GM12878 (cell line): Measurements from ENCODE around the gene FDPS. TPM values are rescaled to one million over a fixed set of nuclear protein-coding genes. Genes with fewer than 3 reads are reported as not detected.
A peak's percentile ranks its signal among the peaks of the same experiment; 100 is the strongest.

ENCODE experiments used
- ATAC-seq: fragments of 200-7000 bp; cut with Tn5 transposase; 3 replicates; pipeline ENCODE4 v1.9.1; 2020; ENCODE audit warnings: mild to moderate bottlenecking, moderate library complexity
- BruUV-seq: library from RNA; stranded (reverse); fragments of 400-500 nt; replicated peaks from 2 replicates; lab custom pipeline; 2021; lab: Mats Ljungman, UMichigan
- CTCF ChIA-PET: fragments of 300-600 bp; sonication (Branson Sonifier 250); formaldehyde crosslinking; extraction: SDS; loops from one replicate; lab custom pipeline; 2021; ENCODE audit warnings: inconsistent platforms; lab: Yijun Ruan, JAX
- POLR2A ChIA-PET: fragments of 350-600 bp; formaldehyde crosslinking; extraction: SDS; loops from one replicate; lab custom pipeline; 2021; ENCODE audit warnings: inconsistent platforms; lab: Charles Lee
- RAD21 ChIA-PET: fragments of 300-600 bp; sonication (Branson Sonifier 250); formaldehyde crosslinking; loops from one replicate; lab custom pipeline; 2023; ENCODE audit warnings: antibody characterized with exemption; ENCODE audit not compliant: unreplicated experiment; lab: Charles Lee
- SMC1A ChIA-PET: fragments of 300-600 bp; sonication (Branson Sonifier 250); formaldehyde crosslinking; loops from one replicate; lab custom pipeline; 2023; ENCODE audit not compliant: unreplicated experiment, uncharacterized antibody; lab: Charles Lee
- DNase-seq: peaks from one replicate; pipeline ENCODE4 v3.0.0-alpha.2; 2011; ENCODE audit warnings: low read depth, low spot score
- FAIRE-seq: peaks from 3 replicates; lab custom pipeline; 2011; peaks lifted over from hg19 to GRCh38; lab: Jason Lieb, UNC
- H2AFZ ChIP-seq: 2 replicates; pipeline ENCODE4 v1.6.0; 2011; ENCODE audit warnings: low read depth, low read length, control low read depth; ENCODE audit not compliant: control insufficient read depth
- H3K27ac ChIP-seq: 2 replicates; pipeline ENCODE4 v1.5.1; 2011; ENCODE audit warnings: control low read depth; ENCODE audit not compliant: control insufficient read depth, insufficient read depth
- H3K27me3 ChIP-seq, 2 experiments: replicated peaks in 1 of 2; 2 replicates each; pipeline versions ENCODE4 v1.6.0 to v1.6.1; 2011; ENCODE audit warnings: low read length in 1 of 2; ENCODE audit not compliant: control insufficient read depth in 2 of 2, insufficient read depth in 2 of 2
- H3K36me3 ChIP-seq, 2 experiments: 2 replicates each; pipeline ENCODE4 v1.5.1; 2011; ENCODE audit warnings: low read length in 1 of 2; ENCODE audit not compliant: control insufficient read depth in 2 of 2, insufficient read depth in 2 of 2
- H3K4me1 ChIP-seq: 2 replicates; pipeline ENCODE4 v1.6.1; 2011; ENCODE audit warnings: mild to moderate bottlenecking, low read length, moderate library complexity, mixed read lengths; ENCODE audit not compliant: control insufficient read depth, insufficient read depth
- H3K4me2 ChIP-seq: 2 replicates; pipeline ENCODE4 v1.6.0; 2011; ENCODE audit warnings: control low read depth; ENCODE audit not compliant: control insufficient read depth, insufficient read depth
- H3K4me3 ChIP-seq: fragments of 200-600 bp; sonication (generic); 2 replicates; pipeline ENCODE4 v1.5.1; 2016
- H3K79me2 ChIP-seq: 2 replicates; pipeline ENCODE4 v1.6.0; 2011; ENCODE audit warnings: low read length; ENCODE audit not compliant: control insufficient read depth, insufficient read depth
- H3K9ac ChIP-seq: 2 replicates; pipeline ENCODE4 v1.8.0; 2011; ENCODE audit warnings: low read length, control low read depth, mixed read lengths; ENCODE audit not compliant: control insufficient read depth, insufficient read depth
- H3K9me3 ChIP-seq: replicated peaks from 3 replicates; pipeline ENCODE4 v1.5.1; 2011; ENCODE audit warnings: mild to moderate bottlenecking, low read length; ENCODE audit not compliant: control insufficient read depth, insufficient read depth
- H4K20me1 ChIP-seq: 2 replicates; pipeline ENCODE4 v1.6.0; 2011; ENCODE audit not compliant: control insufficient read depth, insufficient read depth
- BHLHE40 ChIP-seq, 2 experiments: fragments of 450-650 bp in 1 of 2; IDR thresholded peaks; 2 replicates each; pipeline ENCODE4 v1.6.1; 2011 to 2017; ENCODE audit warnings: low read depth in 2 of 2, borderline replicate concordance in 1 of 2, improper control_type of control experiment in 1 of 2, low read length in 1 of 2, mild to moderate bottlenecking in 1 of 2
- HCFC1 ChIP-seq: fragments of 150-350 bp; IDR thresholded peaks from 2 replicates; pipeline ENCODE4 v1.6.1; 2014; ENCODE audit warnings: low read length
- NRF1 ChIP-seq: conservative IDR thresholded peaks from 2 replicates; pipeline ENCODE4 v1.6.1; 2011; ENCODE audit warnings: mild to moderate bottlenecking, low read depth, low read length, improper control_type of control experiment
- RAD21 ChIP-seq: IDR thresholded peaks from 2 replicates; pipeline ENCODE4 v1.6.1; 2011; ENCODE audit warnings: mild to moderate bottlenecking, low read depth, low read length, moderate library complexity; ENCODE audit not compliant: insufficient read depth
- RCOR1 ChIP-seq: conservative IDR thresholded peaks from 2 replicates; pipeline ENCODE4 v1.6.1; 2012; ENCODE audit warnings: low read depth, low read length, improper control_type of control experiment
- WGBS: methylation state at CpG from one replicate; pipeline ENCODE4 v1.1.6; 2016; ENCODE audit warnings: low lambda C conversion rate; ENCODE audit not compliant: insufficient replicate concordance, insufficient coverage; ENCODE audit errors: missing lambda C conversion rate; 5-methylcytosine and 5-hydroxymethylcytosine counted together
- in situ Hi-C: fragments of 300-500 bp; cut with MboI; formaldehyde crosslinking; loops from 9 replicates; pipeline ENCODE4 v1.14.3; 2018; ENCODE audit warnings: mixed read lengths
- intact Hi-C: fragments of 100-400 bp; cut with micrococcal nuclease; formaldehyde crosslinking; loops from one replicate; pipeline ENCODE4 v1.14.2; 2022; ENCODE audit not compliant: unreplicated experiment
- polyA plus RNA-seq, 11 experiments: library from polyadenylated mRNA; depleted of rRNA in 4 of 11; unstranded in 6 of 11; stranded (reverse) in 5 of 11; fragments of >200 nt; fragmentation: Nextera tagmentation in 4 of 11; fragmentation: Illumina TruSeq in 1 of 11; extraction: Ambion mirVana in 4 of 11; extraction: Trizol in 1 of 11; gene quantifications; 1 replicate in 1 of 11; 2 replicates in 10 of 11; pipeline versions ENCODE4 v1.2.1 to v1.2.3, GENCODE V29; 2011 to 2016; ENCODE audit warnings: inconsistent platforms in 2 of 11, missing spikeins in 2 of 11, low read depth in 1 of 11
- total RNA-seq, 4 experiments: library from RNA; depleted of rRNA in 3 of 4; stranded (reverse); fragments of >200 nt in 3 of 4; fragmentation: Illumina TruSeq in 1 of 4; extraction: Trizol in 1 of 4; gene quantifications; 2 replicates each; pipeline versions ENCODE4 v1.2.1 to v1.2.3, GENCODE V29; 2013 to 2021
- TF ChIP-seq, protein P1 (sequence below): fragments of 450-650 bp; formaldehyde crosslinking; IDR thresholded peaks from 2 replicates; pipeline ENCODE4 v1.4.0; 2020; ENCODE audit warnings: mild to moderate bottlenecking, moderate library complexity
- TF ChIP-seq, protein P2 (sequence below): fragments of 450-650 bp; IDR thresholded peaks from 2 replicates; pipeline ENCODE4 v1.6.1; 2014; ENCODE audit warnings: mild to moderate bottlenecking
- TF ChIP-seq, protein P3 (sequence below): fragments of 450-650 bp; IDR thresholded peaks from 2 replicates; pipeline ENCODE4 v1.6.1; 2017; ENCODE audit warnings: borderline replicate concordance

FDPS gene
- total and polyA plus RNA-seq, 10 of the 15 experiments (the other 5 are each of a cell fraction or from before 2014, with no cell fraction given) = 405 to 1,156 (median 487) TPM

DNA sequence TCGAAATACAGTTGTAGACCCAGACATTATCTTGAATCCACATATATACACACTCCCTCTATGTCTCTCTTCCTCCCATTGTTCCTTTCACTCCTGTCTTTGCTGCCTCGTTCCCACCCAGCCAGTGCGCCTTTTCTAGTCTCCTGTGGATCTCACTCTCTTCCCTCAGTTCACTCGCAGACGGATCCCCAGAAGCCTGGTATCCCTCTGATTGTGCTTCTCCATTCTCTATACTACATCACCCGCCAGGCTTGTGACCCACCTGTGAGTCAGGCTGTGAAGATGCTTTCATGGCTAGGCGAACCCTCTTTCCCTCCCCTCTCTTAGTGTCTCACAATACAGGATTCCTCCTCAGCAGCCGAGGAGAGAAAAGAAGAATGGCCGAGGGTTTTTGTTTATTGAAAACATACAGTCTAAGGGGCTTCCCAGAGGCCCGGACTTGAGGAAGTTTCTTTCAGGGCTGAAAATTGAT, 29.9 kb upstream of the FDPS start:
- peaks cover 12% of the 10 kb centered on the region for H3K4me1 ChIP-seq
- H3K9ac ChIP-seq = no peak overlapping the region
- ATAC-seq (no peak), DNase-seq (no peak), FAIRE-seq (no peak)
- in situ Hi-C loops = no loop called here
- ChIA-PET CTCF (interaction anchor here (0.6 to 1.8 kb wide), 10 partner anchors 9 to 62 kb away, joined by 3 to 10 read pairs (median 4); partner anchors contain the start of genes FDPS and RUSC1), RAD21 (interaction anchor here (2.2 kb wide), 1 partner anchor 44 kb away, joined by 13 read pairs; no protein-coding TSS in a partner anchor), POLR2A (interaction anchor here (0.6 to 1.6 kb wide), 4 partner anchors 19 to 814 kb away, joined by 3 to 4 read pairs (median 4); no protein-coding TSS in a partner anchor), SMC1A (interaction anchor here (0.7 to 1.5 kb wide), 7 partner anchors 19 to 45 kb away, joined by 3 to 10 read pairs (median 3); partner anchors contain the start of gene RUSC1)
- no peaks in the 10 kb centered on the region for H3K9me3 ChIP-seq
- TF ChIP-seq, protein P1, sequence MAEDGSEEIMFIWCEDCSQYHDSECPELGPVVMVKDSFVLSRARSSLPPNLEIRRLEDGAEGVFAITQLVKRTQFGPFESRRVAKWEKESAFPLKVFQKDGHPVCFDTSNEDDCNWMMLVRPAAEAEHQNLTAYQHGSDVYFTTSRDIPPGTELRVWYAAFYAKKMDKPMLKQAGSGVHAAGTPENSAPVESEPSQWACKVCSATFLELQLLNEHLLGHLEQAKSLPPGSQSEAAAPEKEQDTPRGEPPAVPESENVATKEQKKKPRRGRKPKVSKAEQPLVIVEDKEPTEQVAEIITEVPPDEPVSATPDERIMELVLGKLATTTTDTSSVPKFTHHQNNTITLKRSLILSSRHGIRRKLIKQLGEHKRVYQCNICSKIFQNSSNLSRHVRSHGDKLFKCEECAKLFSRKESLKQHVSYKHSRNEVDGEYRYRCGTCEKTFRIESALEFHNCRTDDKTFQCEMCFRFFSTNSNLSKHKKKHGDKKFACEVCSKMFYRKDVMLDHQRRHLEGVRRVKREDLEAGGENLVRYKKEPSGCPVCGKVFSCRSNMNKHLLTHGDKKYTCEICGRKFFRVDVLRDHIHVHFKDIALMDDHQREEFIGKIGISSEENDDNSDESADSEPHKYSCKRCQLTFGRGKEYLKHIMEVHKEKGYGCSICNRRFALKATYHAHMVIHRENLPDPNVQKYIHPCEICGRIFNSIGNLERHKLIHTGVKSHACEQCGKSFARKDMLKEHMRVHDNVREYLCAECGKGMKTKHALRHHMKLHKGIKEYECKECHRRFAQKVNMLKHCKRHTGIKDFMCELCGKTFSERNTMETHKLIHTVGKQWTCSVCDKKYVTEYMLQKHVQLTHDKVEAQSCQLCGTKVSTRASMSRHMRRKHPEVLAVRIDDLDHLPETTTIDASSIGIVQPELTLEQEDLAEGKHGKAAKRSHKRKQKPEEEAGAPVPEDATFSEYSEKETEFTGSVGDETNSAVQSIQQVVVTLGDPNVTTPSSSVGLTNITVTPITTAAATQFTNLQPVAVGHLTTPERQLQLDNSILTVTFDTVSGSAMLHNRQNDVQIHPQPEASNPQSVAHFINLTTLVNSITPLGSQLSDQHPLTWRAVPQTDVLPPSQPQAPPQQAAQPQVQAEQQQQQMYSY (CRISPR knock-in tag) = no peak
- TF ChIP-seq NRF1 = no peak
- no peak for TF ChIP-seq BHLHE40 (IDR thresholded peaks at IDR 0.05; ENCODE audit: borderline replicate concordance in 1 of 2, low read depth in 2 of 2, low read length in 1 of 2)
- TF ChIP-seq, protein P2, sequence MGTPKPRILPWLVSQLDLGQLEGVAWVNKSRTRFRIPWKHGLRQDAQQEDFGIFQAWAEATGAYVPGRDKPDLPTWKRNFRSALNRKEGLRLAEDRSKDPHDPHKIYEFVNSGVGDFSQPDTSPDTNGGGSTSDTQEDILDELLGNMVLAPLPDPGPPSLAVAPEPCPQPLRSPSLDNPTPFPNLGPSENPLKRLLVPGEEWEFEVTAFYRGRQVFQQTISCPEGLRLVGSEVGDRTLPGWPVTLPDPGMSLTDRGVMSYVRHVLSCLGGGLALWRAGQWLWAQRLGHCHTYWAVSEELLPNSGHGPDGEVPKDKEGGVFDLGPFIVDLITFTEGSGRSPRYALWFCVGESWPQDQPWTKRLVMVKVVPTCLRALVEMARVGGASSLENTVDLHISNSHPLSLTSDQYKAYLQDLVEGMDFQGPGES = no peak
- TF ChIP-seq RAD21 = no peak
- TF ChIP-seq, protein P3, sequence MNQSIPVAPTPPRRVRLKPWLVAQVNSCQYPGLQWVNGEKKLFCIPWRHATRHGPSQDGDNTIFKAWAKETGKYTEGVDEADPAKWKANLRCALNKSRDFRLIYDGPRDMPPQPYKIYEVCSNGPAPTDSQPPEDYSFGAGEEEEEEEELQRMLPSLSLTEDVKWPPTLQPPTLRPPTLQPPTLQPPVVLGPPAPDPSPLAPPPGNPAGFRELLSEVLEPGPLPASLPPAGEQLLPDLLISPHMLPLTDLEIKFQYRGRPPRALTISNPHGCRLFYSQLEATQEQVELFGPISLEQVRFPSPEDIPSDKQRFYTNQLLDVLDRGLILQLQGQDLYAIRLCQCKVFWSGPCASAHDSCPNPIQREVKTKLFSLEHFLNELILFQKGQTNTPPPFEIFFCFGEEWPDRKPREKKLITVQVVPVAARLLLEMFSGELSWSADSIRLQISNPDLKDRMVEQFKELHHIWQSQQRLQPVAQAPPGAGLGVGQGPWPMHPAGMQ = no peak
- TF ChIP-seq RCOR1 = no peak
- TF ChIP-seq HCFC1 = no peak
- H2AFZ ChIP-seq = no peak overlapping the region
- no TSS peak for BruUV-seq
- H3K27me3 ChIP-seq = no peaks in the 10 kb centered on the region
- H3K4me3 ChIP-seq = no peak overlapping the region; the same call in 1 of the 2 replicates
- no peaks in the 10 kb centered on the region for H4K20me1 ChIP-seq
- WGBS = 22% methylated on average over 10 of the region's 10 CpGs
- intact Hi-C loops = loop anchor here (1.0 kb wide), 1 partner anchor 30 kb away; the partner anchor contains the start of gene FDPS
- H3K79me2 ChIP-seq = peaks cover under 1% of the 10 kb centered on the region
- H3K27ac ChIP-seq = no peak overlapping the region
- peak overlapping the region; percentile 99 for H3K4me2 ChIP-seq
- no peaks in the 10 kb centered on the region for H3K36me3 ChIP-seq
